K562 (cell line): ENCODE results near the gene POLR3GL. TPM values are rescaled to one million over a fixed set of nuclear protein-coding genes. Genes with fewer than 3 reads are reported as not detected.

Experiments used
- ATAC-seq: fragments of 200-7000 bp; cut with Tn5 transposase; 3 replicates; pipeline ENCODE4 v1.9.1; 2020; ENCODE audit warnings: moderate library complexity
- BruUV-seq: library from RNA; stranded (reverse); fragments of 400-500 nt; replicated peaks from 2 replicates; lab custom pipeline; 2021; lab: Mats Ljungman, UMichigan
- CTCF ChIA-PET: fragments of 300-600 bp; formaldehyde crosslinking; extraction: SDS; loops from one replicate; lab custom pipeline; 2021; ENCODE audit warnings: low intra/inter-chr PET ratio; lab: Yijun Ruan, JAX
- POLR2A ChIA-PET: fragments of 300-600, 350-650 bp; sonication (Branson Sonifier 250); formaldehyde crosslinking; extraction: SDS; loops from one replicate; lab custom pipeline; 2021; ENCODE audit warnings: antibody characterized with exemption, inconsistent platforms; lab: Yijun Ruan, JAX
- DNase-seq, 4 experiments: peaks; one replicate each; pipeline versions ENCODE4 v3.0.0 to v3.0.0-alpha.2; 2011 to 2018; ENCODE audit warnings: low spot score in 3 of 4, mixed read lengths in 3 of 4; ENCODE audit errors: extremely low read depth in 1 of 4
- FAIRE-seq: peaks from 2 replicates; lab custom pipeline; 2011; peaks lifted over from hg19 to GRCh38; lab: Jason Lieb, UNC
- H2AFZ ChIP-seq: 2 replicates; pipeline ENCODE4 v1.6.0; 2011; ENCODE audit warnings: low read depth, low read length, control low read depth, inconsistent platforms
- H3K27ac ChIP-seq: fragments of 200-600 bp; 3 replicates; pipeline ENCODE4 v1.8.0; 2011; ENCODE audit warnings: low read depth, mild to moderate bottlenecking, control low read depth, inconsistent platforms, low read length, moderate library complexity, mixed read lengths; ENCODE audit errors: extremely low read depth
- H3K27me3 ChIP-seq, 2 experiments: fragments of 300-600 bp in 1 of 2; 2 replicates in 1 of 2; 3 replicates in 1 of 2; pipeline versions ENCODE4 v1.6.0 to v1.8.0; 2011; ENCODE audit warnings: inconsistent platforms in 2 of 2, low read length in 2 of 2, mild to moderate bottlenecking in 1 of 2, mixed read lengths in 1 of 2, moderate library complexity in 1 of 2; ENCODE audit not compliant: control insufficient read depth in 2 of 2, insufficient read depth in 2 of 2
- H3K36me3 ChIP-seq: fragments of 300-600 bp; 3 replicates; pipeline ENCODE4 v1.8.0; 2011; ENCODE audit warnings: mild to moderate bottlenecking, low read length, inconsistent platforms; ENCODE audit not compliant: control insufficient read depth, insufficient read depth
- H3K4me1 ChIP-seq, 2 experiments: fragments of 200-600 bp in 1 of 2; replicated peaks in 1 of 2; 2 replicates in 1 of 2; 3 replicates in 1 of 2; pipeline versions ENCODE4 v1.5.1 to v1.8.0; 2011; ENCODE audit warnings: inconsistent platforms in 2 of 2, low read length in 2 of 2, mild to moderate bottlenecking in 1 of 2, mixed read lengths in 1 of 2, moderate library complexity in 1 of 2; ENCODE audit not compliant: control insufficient read depth in 2 of 2, insufficient read depth in 2 of 2
- H3K4me2 ChIP-seq: 2 replicates; pipeline ENCODE4 v1.6.1; 2011; ENCODE audit warnings: low read length, control low read depth, inconsistent platforms, mixed read lengths; ENCODE audit not compliant: insufficient read depth
- H3K4me3 ChIP-seq: fragments of 200-600 bp; sonication (generic), shearing (Covaris generic); 2 replicates; pipeline ENCODE4 v1.5.1; 2016; ENCODE audit warnings: control low read depth, inconsistent platforms
- H3K79me2 ChIP-seq: fragments of 200-600 bp; 3 replicates; pipeline ENCODE4 v1.8.0; 2011; ENCODE audit warnings: low read length, inconsistent platforms; ENCODE audit not compliant: control insufficient read depth, insufficient read depth
- H3K9ac ChIP-seq, 2 experiments: 2 replicates each; pipeline versions ENCODE4 v1.6.0 to v1.6.1; 2011; ENCODE audit warnings: low read depth in 2 of 2, low read length in 2 of 2, control low read depth in 1 of 2, inconsistent platforms in 1 of 2, mild to moderate bottlenecking in 1 of 2, mixed read lengths in 1 of 2; ENCODE audit not compliant: insufficient read depth in 1 of 2
- H3K9me1 ChIP-seq: one replicate; pipeline ENCODE4 v1.6.0; 2011; ENCODE audit warnings: inconsistent platforms, mild to moderate bottlenecking, low read length, moderate library complexity; ENCODE audit not compliant: control insufficient read depth, insufficient read depth
- H3K9me3 ChIP-seq: replicated peaks from 2 replicates; pipeline ENCODE4 v1.5.1; 2011; ENCODE audit warnings: low read depth, low read length, inconsistent platforms; ENCODE audit not compliant: control insufficient read depth, insufficient read depth
- H4K20me1 ChIP-seq: replicated peaks from 2 replicates; pipeline ENCODE4 v1.6.1; 2011; ENCODE audit warnings: low read length, inconsistent platforms, mixed read lengths; ENCODE audit not compliant: control insufficient read depth, insufficient read depth
- ADNP ChIP-seq: fragments of 200-800 bp; sonication (Bioruptor generic); IDR thresholded peaks from 2 replicates; pipeline ENCODE4 v1.6.1; 2016; ENCODE audit warnings: missing genetic modification characterization, missing compliant biosample characterization
- CCAR2 ChIP-seq: fragments of 200-400 bp; formaldehyde crosslinking; IDR thresholded peaks from 2 replicates; pipeline ENCODE4 v1.6.1; 2017; ENCODE audit warnings: mild to moderate bottlenecking, low read depth, low read length
- CEBPG ChIP-seq, 3 experiments: fragments of 200-800 bp in 1 of 3; sonication (Bioruptor generic) in 1 of 3; sonication (generic) in 1 of 3; formaldehyde crosslinking in 1 of 3; IDR thresholded peaks in 2 of 3; conservative IDR thresholded peaks in 1 of 3; 2 replicates each; pipeline versions ENCODE4 v1.6.1 to v1.8.0; 2016 to 2022; ENCODE audit warnings: missing compliant biosample characterization in 2 of 3, missing genetic modification characterization in 2 of 3, mild to moderate bottlenecking in 1 of 3, missing genetic modification reagents in 1 of 3
- HDAC3 ChIP-seq: fragments of 450-650 bp; IDR thresholded peaks from 2 replicates; pipeline ENCODE4 v1.6.1; 2018; ENCODE audit warnings: borderline replicate concordance, mild to moderate bottlenecking, moderate library complexity; ENCODE audit not compliant: partially characterized antibody
- SREBF2 ChIP-seq: sonication (generic); formaldehyde crosslinking; IDR thresholded peaks from 2 replicates; pipeline ENCODE4 v1.4.0; 2020; ENCODE audit warnings: mild to moderate bottlenecking, missing genetic modification reagents
- ZKSCAN3 ChIP-seq: fragments of 250-450 bp; sonication (Bioruptor Pico); IDR thresholded peaks from 2 replicates; pipeline ENCODE4 v1.4.0; 2020
- ZNF175 ChIP-seq: fragments of 200-800 bp; sonication (Bioruptor generic); IDR thresholded peaks from 2 replicates; pipeline ENCODE4 v1.6.1; 2016; ENCODE audit warnings: low read depth, mild to moderate bottlenecking, missing genetic modification characterization, missing compliant biosample characterization
- in situ Hi-C: fragments of 300-500 bp; cut with MboI; formaldehyde crosslinking; loops from 4 replicates; pipeline ENCODE4 v1.15.0; 2018; ENCODE audit warnings: inconsistent platforms, mixed read lengths
- intact Hi-C: fragments of 100-400 bp; cut with micrococcal nuclease; formaldehyde crosslinking; loops from 2 replicates; pipeline ENCODE4 v1.14.2; 2022
- polyA plus RNA-seq, 8 experiments: library from polyadenylated mRNA; depleted of rRNA in 4 of 8; stranded (reverse) in 5 of 8; unstranded in 3 of 8; fragments of >200 nt; fragmentation: Nextera tagmentation in 2 of 8; fragmentation: Illumina TruSeq in 1 of 8; extraction: Ambion mirVana in 2 of 8; extraction: Trizol in 1 of 8; gene quantifications; 2 replicates each; pipeline versions ENCODE4 v1.2.1 to v1.2.3, GENCODE V29; 2011 to 2014; ENCODE audit warnings: inconsistent platforms in 1 of 8, missing spikeins in 1 of 8
- total RNA-seq, 7 experiments: library from RNA; depleted of rRNA in 6 of 7; stranded (reverse); fragments of >200 nt in 6 of 7; fragmentation: Illumina TruSeq in 2 of 7; extraction: Trizol in 2 of 7; gene quantifications; 2 replicates each; pipeline versions ENCODE4 v1.2.1 to v1.2.3, GENCODE V29; 2011 to 2021; ENCODE audit warnings: low replicate concordance in 1 of 7
- TF ChIP-seq, protein P1 (sequence below), 2 experiments: IDR thresholded peaks; 2 replicates each; pipeline ENCODE4 v1.6.1; 2012; ENCODE audit warnings: improper control_type of control experiment in 2 of 2, low read depth in 2 of 2, low read length in 2 of 2, borderline replicate concordance in 1 of 2

POLR3GL gene
- total and polyA plus RNA-seq, 9 of the 15 experiments (the other 6 are each of a cell fraction or from before 2014, with no cell fraction given): 14.6 to 48.4 (median 38.2) TPM

DNA sequence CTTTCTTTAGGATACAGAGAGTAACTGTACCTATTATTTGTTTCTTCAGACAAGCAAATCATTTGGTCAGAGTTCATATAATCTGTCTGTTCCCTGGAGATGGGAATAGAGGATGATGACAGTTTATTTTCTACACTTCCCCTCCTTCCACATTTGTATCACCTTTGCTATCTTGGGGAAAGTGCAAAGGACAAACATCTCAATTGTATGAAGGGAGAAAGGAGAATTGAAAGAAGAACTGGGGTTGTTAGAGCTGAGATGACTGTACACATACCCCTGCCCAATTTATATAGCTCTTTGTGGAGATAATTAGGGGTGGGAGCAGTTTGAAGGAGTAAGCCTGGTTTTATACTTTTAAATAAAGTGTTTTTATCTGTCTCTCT, 14.0 kb downstream of the POLR3GL start:
- BruUV-seq: TSS peak; percentile 86
- peak overlapping the region; percentile 42 for H2AFZ ChIP-seq

More for the DNA sequence above, 14.0 kb downstream of the POLR3GL start:
- Histone ChIP-seq H3K27ac (peak overlapping the region; percentile 96), H3K36me3 (peaks cover 16% of the 10 kb centered on the region), H3K4me2 (peak overlapping the region; percentile 73), H3K4me1 (peaks cover 24 to 59% of the 10 kb centered on the region in 2 experiments), H4K20me1 (no peaks in the 10 kb centered on the region)
- intact Hi-C loops: no loop called here
- CTCF ChIA-PET: interaction anchor here (1.1 to 3.8 kb wide), 3 partner anchors 29 to 54 kb away, joined by 3 to 37 read pairs (median 17); no protein-coding TSS in a partner anchor
- FAIRE-seq: no peak
- TF ChIP-seq ZKSCAN3 (CRISPR knock-in tag): no peak
- TF ChIP-seq, protein P1, sequence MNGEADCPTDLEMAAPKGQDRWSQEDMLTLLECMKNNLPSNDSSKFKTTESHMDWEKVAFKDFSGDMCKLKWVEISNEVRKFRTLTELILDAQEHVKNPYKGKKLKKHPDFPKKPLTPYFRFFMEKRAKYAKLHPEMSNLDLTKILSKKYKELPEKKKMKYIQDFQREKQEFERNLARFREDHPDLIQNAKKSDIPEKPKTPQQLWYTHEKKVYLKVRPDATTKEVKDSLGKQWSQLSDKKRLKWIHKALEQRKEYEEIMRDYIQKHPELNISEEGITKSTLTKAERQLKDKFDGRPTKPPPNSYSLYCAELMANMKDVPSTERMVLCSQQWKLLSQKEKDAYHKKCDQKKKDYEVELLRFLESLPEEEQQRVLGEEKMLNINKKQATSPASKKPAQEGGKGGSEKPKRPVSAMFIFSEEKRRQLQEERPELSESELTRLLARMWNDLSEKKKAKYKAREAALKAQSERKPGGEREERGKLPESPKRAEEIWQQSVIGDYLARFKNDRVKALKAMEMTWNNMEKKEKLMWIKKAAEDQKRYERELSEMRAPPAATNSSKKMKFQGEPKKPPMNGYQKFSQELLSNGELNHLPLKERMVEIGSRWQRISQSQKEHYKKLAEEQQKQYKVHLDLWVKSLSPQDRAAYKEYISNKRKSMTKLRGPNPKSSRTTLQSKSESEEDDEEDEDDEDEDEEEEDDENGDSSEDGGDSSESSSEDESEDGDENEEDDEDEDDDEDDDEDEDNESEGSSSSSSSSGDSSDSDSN (IDR thresholded peaks at IDR 0.05; ENCODE audit: borderline replicate concordance in 1 of 2, low read depth in 2 of 2, low read length in 2 of 2): 0 out of 4 replicates have a peak, but pooled peaks of 1 of the 2 experiments have one; percentile 10
- no peak for TF ChIP-seq CCAR2
- TF ChIP-seq CEBPG (CRISPR knock-in tag; IDR thresholded peaks at IDR 0.05): no peak
- TF ChIP-seq CEBPG (tag; conservative IDR thresholded peaks at IDR 0.05 in 1 of 2, IDR thresholded peaks at IDR 0.05 in 1 of 2): 0 out of 4 replicates have a peak, but pooled peaks of 1 of the 2 experiments have one; percentile 25
- TF ChIP-seq SREBF2: 0 out of 2 replicates have a peak, but pooled peaks have one; percentile 83
- TF ChIP-seq ZNF175 (CRISPR knock-in tag): 0 out of 2 replicates have a peak, but pooled peaks have one; percentile 22
- peak; percentile 10 for TF ChIP-seq HDAC3
- TF ChIP-seq ADNP (tag): 0 out of 2 replicates have a peak, but pooled peaks have one; percentile 14
- TF ChIP-seq, all 486 proteins: peak for 6
- Histone ChIP-seq H3K9me1 (no peaks in the 10 kb centered on the region), H3K9ac (peak overlapping the region; percentile 81 to 86; a peak in 3 of 4 replicates), H3K79me2 (peaks cover 25% of the 10 kb centered on the region), H3K27me3 (no peaks in the 10 kb centered on the region), H3K9me3 (no peaks in the 10 kb centered on the region), H3K4me3 (no peak overlapping the region)
- in situ Hi-C loops: no loop called here
- POLR2A ChIA-PET: interaction anchor here (0.9 to 15.5 kb wide), 7 partner anchors 13 to 54 kb away, joined by 3 to 320 read pairs (median 7); partner anchors contain the start of genes ANKRD34A, POLR3GL, RBM8A and TXNIP
- ATAC-seq: no peak
- DNase-seq: no peak
